Panc1 (cell line): ENCODE results near the gene EIF4E.

ENCODE experiments used
- CTCF ChIP-seq: fragments of 450-650 bp; IDR thresholded peaks from 2 replicates; pipeline ENCODE4 v1.5.1; 2017; ENCODE audit warnings: mild to moderate bottlenecking
- REST ChIP-seq, 2 experiments: IDR thresholded peaks; 2 replicates each; pipeline ENCODE4 v1.6.1; 2011 to 2012; ENCODE audit warnings: low read depth in 2 of 2, control low read depth in 1 of 2, low read length in 1 of 2, mild to moderate bottlenecking in 1 of 2, moderate library complexity in 1 of 2; ENCODE audit not compliant: insufficient read depth in 1 of 2
- SIN3A ChIP-seq: IDR thresholded peaks from 2 replicates; pipeline ENCODE4 v1.6.1; 2012; ENCODE audit warnings: low read depth, mild to moderate bottlenecking, low read length, moderate library complexity, borderline replicate concordance; ENCODE audit not compliant: insufficient read depth

DNA sequence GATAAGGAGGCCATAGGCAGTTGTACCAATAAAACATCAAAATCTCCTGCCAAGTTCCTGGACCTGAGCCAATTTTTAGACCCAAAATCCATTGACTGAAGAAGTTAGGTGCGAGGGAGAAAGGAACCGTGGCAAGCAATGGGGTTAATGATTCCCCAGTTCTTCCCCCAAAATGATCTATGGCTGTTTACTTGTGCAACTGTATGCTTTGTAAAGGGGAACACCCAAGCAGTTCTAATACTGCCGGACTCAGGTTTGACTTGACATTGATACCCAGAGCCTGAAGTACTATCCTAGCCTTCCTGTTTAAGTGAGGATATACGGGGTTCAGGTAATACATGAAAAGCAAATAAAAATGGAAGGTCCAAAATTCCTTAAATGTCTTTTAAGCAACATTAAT lies 6.7 kb upstream of the EIF4E start:
- TF ChIP-seq CTCF (no peak), SIN3A (no peak), REST (IDR thresholded peaks at IDR 0.05; ENCODE audit: insufficient read depth in 1 of 2, low read depth in 2 of 2, low read length in 1 of 2) (no peak)
